Ammon's horn (tissue), 1 donor: ENCODE measurements around the gene SYT3.
"Not testable (repeated sequence)": the region's sequence is repeated elsewhere in the genome, so short reads cannot be mapped to it uniquely, and the experiment has no call there.

Source experiments
- DNase-seq: peaks from one replicate; pipeline ENCODE4 v3.0.0-alpha.2; 2016; ENCODE audit warnings: low spot score

Gene SYT3

GRCh38 chr19:50636317-50637085 is 3.2 kb downstream of the SYT3 start:
- no peak for DNase-seq

DNA sequence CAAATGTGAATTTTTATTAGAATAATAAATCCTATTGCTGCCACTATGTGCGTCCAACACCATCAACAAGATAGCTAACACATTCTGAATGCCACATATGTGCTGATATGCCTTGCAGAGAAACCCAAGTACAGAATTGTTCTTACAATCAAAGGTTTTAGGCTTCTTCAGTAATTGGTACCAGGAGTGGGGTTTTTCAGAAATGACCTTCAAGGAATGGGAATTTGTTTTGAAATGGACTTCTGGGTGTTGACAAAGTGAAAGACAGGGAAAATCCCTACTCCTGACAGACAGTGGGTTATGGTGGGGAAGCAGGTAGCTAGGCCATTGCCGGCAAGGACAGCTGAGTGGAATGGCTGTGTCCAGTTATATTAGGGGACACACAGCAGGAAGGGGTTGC is 5.7 kb downstream of the SYT3 start:
- DNase-seq: no peak

DNA sequence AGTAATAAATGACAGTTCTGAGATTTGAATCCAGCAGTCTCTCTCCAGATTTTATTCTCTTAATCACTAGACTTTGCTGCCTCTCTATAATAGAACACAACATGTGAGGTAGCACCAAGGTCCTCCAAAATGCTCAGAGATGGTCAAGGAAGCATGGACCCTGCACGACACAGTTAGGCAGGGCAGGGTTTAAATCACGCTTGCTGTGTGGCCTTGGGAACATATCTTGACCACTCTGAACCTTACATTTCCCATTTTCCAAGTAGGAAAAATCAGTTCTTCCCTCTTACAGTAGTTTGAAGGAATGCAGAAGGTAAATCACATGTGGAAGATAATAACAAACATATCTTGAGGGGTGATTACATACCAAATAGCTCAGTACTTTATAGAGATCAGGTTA is 6.3 kb downstream of the SYT3 start:
- no peak for DNase-seq

- no peak for DNase-seq
These were observed 7.4 kb downstream of the SYT3 start for GRCh38 chr19:50632151-50632835.

DNA sequence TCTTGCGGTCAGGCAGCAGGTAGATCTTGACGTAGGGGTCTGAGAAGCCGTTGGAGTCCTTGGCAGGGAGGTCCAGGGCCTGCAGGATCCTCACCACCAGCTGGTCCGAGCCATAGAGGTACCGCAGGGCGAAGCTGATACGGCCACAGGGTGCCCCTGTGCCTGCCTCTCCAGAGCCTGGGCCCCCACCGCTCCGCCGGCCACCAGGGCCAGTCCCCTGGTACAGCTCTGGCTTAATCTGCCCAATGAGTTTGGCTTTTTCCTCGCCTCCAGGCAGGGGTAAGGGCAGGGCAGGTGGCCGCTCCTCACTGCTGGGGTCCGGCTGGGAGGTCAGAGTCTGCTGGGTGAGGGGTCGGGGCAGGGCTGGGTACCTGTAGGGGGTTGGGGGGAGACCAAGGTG is 9.9 kb downstream of the SYT3 start:
- DNase-seq: no peak

GRCh38 chr19:50629194-50629593 is 10.5 kb downstream of the SYT3 start:
- no peak for DNase-seq

- DNase-seq: no peak
These were observed 11.1 kb downstream of the SYT3 start for GRCh38 chr19:50628551-50628950.

DNA sequence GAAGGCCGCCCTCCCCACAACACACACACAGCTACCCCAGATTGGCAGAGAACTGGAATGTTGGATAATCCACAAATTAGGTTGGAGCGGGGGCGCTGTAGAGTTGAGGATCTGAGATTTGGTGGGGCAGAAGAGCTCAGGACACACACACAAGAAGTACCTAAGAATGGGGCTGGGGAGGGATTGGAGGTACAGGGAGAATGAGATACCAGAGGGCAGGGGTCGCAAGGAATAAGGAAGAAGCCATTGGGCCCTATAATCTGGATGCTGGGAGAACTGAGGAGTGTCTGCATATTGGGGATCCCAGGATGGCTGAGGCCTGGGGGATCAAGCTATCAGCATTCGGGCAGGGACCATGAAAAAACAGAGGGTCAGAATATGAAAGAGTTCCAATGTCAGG is 11.5 kb downstream of the SYT3 start:
- DNase-seq: no peak

- DNase-seq: no peak
These were observed 12.9 kb downstream of the SYT3 start for GRCh38 chr19:50626795-50627194.

DNA sequence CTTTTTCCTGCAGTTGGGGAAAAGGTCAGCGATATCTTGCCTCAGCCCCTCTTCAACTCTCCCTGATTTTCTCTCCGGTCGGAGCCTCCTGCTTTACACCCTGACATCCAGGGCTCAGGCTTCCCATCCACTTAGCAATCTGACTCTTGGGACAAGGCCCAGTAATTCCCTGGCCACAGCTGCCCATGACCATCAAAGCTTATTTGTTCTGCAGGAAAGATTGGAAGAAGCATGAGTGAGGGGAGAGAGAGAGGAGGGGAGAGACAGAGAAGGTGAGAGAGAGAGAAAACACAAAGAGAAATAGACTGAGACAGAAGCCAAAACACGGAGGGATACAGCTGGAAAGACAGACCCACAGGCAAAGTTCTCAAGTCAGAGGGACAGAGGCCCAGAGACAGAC is 13.7 kb downstream of the SYT3 start:
- no peak for DNase-seq

- no peak for DNase-seq
These were observed 14.6 kb downstream of the SYT3 start for GRCh38 chr19:50624949-50625600.

GRCh38 chr19:50620394-50620906 is 19.2 kb downstream of the SYT3 start:
- not testable (repeated sequence) for DNase-seq

GRCh38 chr19:50619184-50619583 is 20.5 kb downstream of the SYT3 start:
- not testable (repeated sequence) for DNase-seq

DNA sequence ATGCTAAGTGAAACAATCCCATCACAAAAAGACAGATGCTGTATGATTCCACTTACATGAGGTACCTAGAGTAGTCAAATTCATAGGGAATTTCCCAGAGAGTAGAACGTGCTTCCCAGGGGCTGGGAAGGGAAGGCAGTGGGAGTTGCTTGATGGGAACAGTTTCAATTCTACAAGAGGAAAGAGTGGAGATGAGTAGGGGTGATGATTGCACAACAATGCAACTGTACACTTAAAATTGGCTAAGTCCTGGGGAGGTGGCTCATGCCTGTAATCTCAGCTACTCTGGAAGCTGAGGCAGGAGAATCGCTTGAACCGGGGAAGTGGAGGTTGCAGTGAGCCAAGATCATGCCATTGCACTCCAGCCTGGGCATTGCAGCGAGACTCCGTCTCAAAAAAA is 21.3 kb downstream of the SYT3 start:
- not testable (repeated sequence) for DNase-seq

GRCh38 chr19:50612504-50613404 is 26.9 kb downstream of the SYT3 start:
- DNase-seq: not testable (repeated sequence)

- peak; percentile 98 for DNase-seq
These were observed 31.6 kb downstream of the SYT3 start for GRCh38 chr19:50607874-50608785.

DNA sequence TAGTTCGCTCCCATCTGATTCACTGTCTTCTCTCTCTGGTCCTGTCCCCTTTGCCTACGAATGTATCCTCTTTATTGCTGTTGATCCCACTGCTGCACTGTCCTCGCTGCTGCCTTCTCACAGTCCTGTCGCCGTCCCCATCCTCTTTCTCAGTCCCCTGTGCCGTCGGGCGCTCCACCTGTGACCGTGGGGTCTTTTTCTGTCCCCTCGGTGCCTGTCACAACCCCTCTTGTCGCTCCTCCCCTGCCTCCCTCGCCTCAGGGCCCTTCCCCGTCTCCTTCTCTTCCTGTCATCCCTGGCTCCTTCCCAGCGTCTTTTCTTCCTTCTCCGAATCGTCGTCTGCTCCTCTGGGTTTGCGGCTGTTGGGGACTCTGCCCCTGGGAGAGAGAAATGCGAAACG is 32.3 kb downstream of the SYT3 start:
- DNase-seq: no peak

GRCh38 chr19:50606059-50606836 is 33.4 kb downstream of the SYT3 start:
- DNase-seq: not testable (repeated sequence)

DNA sequence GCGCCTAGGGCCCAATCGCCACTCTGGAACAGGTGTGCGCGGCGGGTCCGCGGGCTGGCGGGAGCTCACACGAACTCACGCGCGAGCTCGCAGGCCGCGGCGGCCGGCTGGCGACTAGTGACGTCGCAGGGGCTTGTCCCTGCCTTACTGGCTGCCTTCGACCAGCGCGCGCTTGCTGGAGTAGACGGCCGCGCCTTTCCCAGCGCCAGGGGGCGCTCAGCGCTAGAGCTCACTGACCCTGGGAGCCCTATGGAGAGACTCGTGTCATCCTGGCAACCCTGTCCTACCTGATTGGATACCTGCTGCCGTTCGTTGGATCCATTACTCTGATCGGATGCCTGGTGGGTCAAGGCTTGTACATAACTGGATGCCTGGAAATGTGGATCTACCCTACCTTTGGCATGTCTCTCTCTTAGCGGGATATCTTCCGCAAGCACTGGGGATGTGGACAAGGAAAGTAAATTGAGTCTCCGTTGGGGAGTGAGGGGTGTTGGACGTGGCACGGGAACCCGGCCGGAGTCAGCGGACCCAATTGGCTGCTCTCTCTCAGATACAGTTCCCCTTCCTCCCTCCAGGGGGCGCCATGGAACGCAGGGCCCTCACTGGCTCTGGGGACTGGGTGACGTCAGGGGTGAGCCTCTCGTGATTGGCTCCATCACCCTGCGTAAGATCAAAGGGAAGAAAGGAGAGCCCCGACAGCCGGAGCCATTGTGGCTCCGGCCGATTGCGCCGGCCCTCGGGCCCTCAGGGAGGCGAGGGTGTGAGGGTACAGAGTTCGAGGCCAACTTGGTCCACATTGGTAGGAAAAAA is 35.2 kb downstream of the SYT3 start:
- DNase-seq: not testable (repeated sequence)
